ENCODE data around the gene SLC8A2.

The SLC8A2 gene

DNA sequence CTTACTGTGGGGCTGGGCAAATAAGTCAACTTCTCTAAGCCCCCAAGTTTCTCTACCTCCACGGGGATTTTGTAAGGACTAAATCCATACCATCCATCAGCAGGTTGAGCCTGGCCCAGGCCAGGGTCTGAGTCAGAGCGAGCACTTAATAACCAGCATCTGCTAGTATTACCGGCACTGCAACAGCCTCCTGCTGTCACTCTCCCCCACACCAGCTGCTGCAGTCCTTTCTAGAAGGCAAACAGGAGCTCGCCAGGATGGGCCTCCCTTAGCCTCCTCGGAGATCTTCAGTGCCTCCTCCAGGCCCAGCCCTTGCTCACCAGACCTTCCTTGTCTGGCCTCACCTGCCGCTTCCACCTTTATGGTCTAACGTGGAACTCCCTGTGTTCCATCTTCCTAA is 40.0 kb upstream of the SLC8A2 start:
- H3K36me3 ChIP-seq (ENCODE audit: control insufficient read depth, insufficient read depth, low read length), result no peaks in the 10 kb centered on the region
- no peaks in the 10 kb centered on the region for H3K9me3 ChIP-seq (ENCODE audit: control insufficient read depth, low read length)
- H3K27me3 ChIP-seq (ENCODE audit: control insufficient read depth, insufficient read depth, low read length), result no peaks in the 10 kb centered on the region
- H3K27ac ChIP-seq, result peak overlapping the region; percentile 16
- TF ChIP-seq CTCF (IDR thresholded peaks at IDR 0.05), result no peak
- H3K4me3 ChIP-seq (ENCODE audit: low read depth, low read length), result no peak overlapping the region
- peaks cover 23% of the 10 kb centered on the region for H3K4me1 ChIP-seq
- H3K79me2 ChIP-seq, result peaks cover 71% of the 10 kb centered on the region
- no peak overlapping the region for H2AFZ ChIP-seq
- no peak overlapping the region for H3K9ac ChIP-seq
- peak overlapping the region; percentile 25 for H3K4me2 ChIP-seq (ENCODE audit: low read length)

DNA sequence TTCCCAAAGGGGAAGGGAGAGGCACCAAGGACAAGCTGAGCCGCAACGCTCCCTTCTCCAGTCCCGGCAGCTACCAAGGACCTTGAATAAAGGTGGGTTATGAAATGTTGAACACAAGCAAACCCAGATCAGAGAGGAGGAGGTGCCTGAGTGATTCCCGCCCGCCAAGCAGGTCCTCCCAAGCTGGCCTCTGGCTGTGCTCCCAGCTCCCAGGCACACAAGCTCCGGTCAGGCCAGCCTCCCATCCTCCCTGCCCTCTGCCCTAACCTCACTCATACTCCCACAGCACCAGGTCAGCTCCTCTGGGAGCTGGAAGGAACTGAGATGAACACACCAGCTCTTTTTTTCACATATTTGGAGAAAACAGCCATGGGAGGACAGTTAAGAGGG is 39.4 kb upstream of the SLC8A2 start:
- no peak for TF ChIP-seq CTCF (IDR thresholded peaks at IDR 0.05)
- H2AFZ ChIP-seq, result no peak overlapping the region
- H3K4me3 ChIP-seq (ENCODE audit: low read depth, low read length), result no peak overlapping the region
- H3K36me3 ChIP-seq (ENCODE audit: control insufficient read depth, insufficient read depth, low read length), result no peaks in the 10 kb centered on the region
- H3K9ac ChIP-seq, result no peak overlapping the region
- no peaks in the 10 kb centered on the region for H3K9me3 ChIP-seq (ENCODE audit: control insufficient read depth, low read length)
- peaks cover 23% of the 10 kb centered on the region for H3K4me1 ChIP-seq
- no peak overlapping the region for H3K27ac ChIP-seq
- H3K27me3 ChIP-seq (ENCODE audit: control insufficient read depth, insufficient read depth, low read length), result no peaks in the 10 kb centered on the region
- H3K79me2 ChIP-seq, result peaks cover 76% of the 10 kb centered on the region
- no peak overlapping the region for H3K4me2 ChIP-seq (ENCODE audit: low read length)

GRCh38 chr19:47510516-47511127 is 38.9 kb upstream of the SLC8A2 start:
- H3K27ac ChIP-seq, result no peak overlapping the region
- peaks cover 79% of the 10 kb centered on the region for H3K79me2 ChIP-seq
- H3K4me3 ChIP-seq (ENCODE audit: low read depth, low read length), result no peak overlapping the region
- no peaks in the 10 kb centered on the region for H3K36me3 ChIP-seq (ENCODE audit: control insufficient read depth, insufficient read depth, low read length)
- peaks cover 23% of the 10 kb centered on the region for H3K4me1 ChIP-seq
- no peak for TF ChIP-seq CTCF (IDR thresholded peaks at IDR 0.05)
- no peaks in the 10 kb centered on the region for H3K9me3 ChIP-seq (ENCODE audit: control insufficient read depth, low read length)
- no peak overlapping the region for H2AFZ ChIP-seq
- H3K9ac ChIP-seq, result no peak overlapping the region
- no peak overlapping the region for H3K4me2 ChIP-seq (ENCODE audit: low read length)
- no peaks in the 10 kb centered on the region for H3K27me3 ChIP-seq (ENCODE audit: control insufficient read depth, insufficient read depth, low read length)

GRCh38 chr19:47509973-47510372 is 38.3 kb upstream of the SLC8A2 start:
- H3K4me2 ChIP-seq (ENCODE audit: low read length), result no peak overlapping the region
- H3K27me3 ChIP-seq (ENCODE audit: control insufficient read depth, insufficient read depth, low read length), result no peaks in the 10 kb centered on the region
- H3K9me3 ChIP-seq (ENCODE audit: control insufficient read depth, low read length), result no peaks in the 10 kb centered on the region
- no peak overlapping the region for H3K4me3 ChIP-seq (ENCODE audit: low read depth, low read length)
- H3K9ac ChIP-seq, result no peak overlapping the region
- TF ChIP-seq CTCF (IDR thresholded peaks at IDR 0.05), result no peak
- H2AFZ ChIP-seq, result no peak overlapping the region
- H3K79me2 ChIP-seq, result peaks cover 84% of the 10 kb centered on the region
- peaks cover 23% of the 10 kb centered on the region for H3K4me1 ChIP-seq
- H3K36me3 ChIP-seq (ENCODE audit: control insufficient read depth, insufficient read depth, low read length), result no peaks in the 10 kb centered on the region
- H3K27ac ChIP-seq, result no peak overlapping the region

DNA sequence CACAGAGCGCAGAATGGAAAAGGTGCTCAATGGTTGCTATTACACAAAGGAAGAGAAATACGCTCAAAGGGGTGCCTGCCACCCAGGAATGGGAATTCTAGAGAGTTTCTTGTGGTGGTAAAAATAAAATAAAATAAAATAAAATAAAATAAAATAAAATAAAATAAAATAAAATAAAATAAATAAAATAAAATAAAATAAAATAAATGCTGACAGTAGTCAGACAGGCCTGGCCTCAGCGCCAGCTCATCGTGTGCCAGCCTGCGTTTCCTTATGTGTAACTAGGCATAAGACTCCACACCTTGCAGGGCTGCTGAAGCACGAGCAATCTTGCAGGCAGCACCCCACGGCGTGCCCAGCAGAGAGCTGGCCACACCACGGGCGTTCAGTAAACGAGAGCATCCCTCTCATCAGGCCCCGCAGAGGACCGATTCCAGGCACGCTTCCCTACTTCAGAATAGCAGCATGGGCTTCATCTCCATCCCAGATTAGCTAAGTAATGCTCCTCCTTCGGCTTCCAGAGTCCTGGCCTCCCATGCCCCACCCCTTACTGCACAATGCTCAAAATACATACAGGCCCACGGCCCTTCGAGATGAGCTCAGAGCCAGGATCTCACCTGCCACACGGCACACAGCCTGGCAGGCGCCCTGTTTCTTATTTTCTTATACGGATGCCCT is 37.6 kb upstream of the SLC8A2 start:
- no peak for TF ChIP-seq CTCF (IDR thresholded peaks at IDR 0.05)
- Histone ChIP-seq H3K27me3 (ENCODE audit: control insufficient read depth, insufficient read depth, low read length) (no peaks in the 10 kb centered on the region), H3K4me1 (peaks cover 23% of the 10 kb centered on the region), H3K27ac (no peak overlapping the region), H3K79me2 (peaks cover 79% of the 10 kb centered on the region), H3K4me3 (ENCODE audit: low read depth, low read length) (no peak overlapping the region), H3K36me3 (ENCODE audit: control insufficient read depth, insufficient read depth, low read length) (no peaks in the 10 kb centered on the region), H3K4me2 (ENCODE audit: low read length) (no peak overlapping the region), H3K9ac (no peak overlapping the region), H2AFZ (no peak overlapping the region), H3K9me3 (ENCODE audit: control insufficient read depth, low read length) (no peaks in the 10 kb centered on the region)

Data from parathyroid adenoma (tissue), 2 donors.